Measurements from ENCODE around the gene MBD4. TPM values are rescaled to one million over a fixed set of nuclear protein-coding genes. Genes with fewer than 3 reads are reported as not detected.
"Not testable (repeated sequence)": the region's sequence is repeated elsewhere in the genome, so short reads cannot be mapped to it uniquely, and the experiment has no call there.

The MBD4 gene
- 10 to 100 TPM; 15.0 to 34.4 (median 30.4) TPM for total RNA-seq

- H3K27me3 ChIP-seq, result no peaks in the 10 kb centered on the region
- peak; percentile 92 to 96 (median 94) for TF ChIP-seq POLR2AphosphoS5 (IDR thresholded peaks at IDR 0.05)
- no peak for TF ChIP-seq CTCF (IDR thresholded peaks at IDR 0.05)
- TF ChIP-seq POLR2A (IDR thresholded peaks at IDR 0.05), result peak; percentile 96
- peak; percentile 44 for TF ChIP-seq EP300 (IDR thresholded peaks at IDR 0.05; ENCODE audit: low read depth)
- peak within 1 kb of the TSS; percentile 58 to 98 (median 76) for H3K4me3 ChIP-seq
- in situ Hi-C loops (cut with MboI; ENCODE audit: low pct_ligation_motif_present in 1 of 4, low pct_unique_long_range_greater_than_20kb in 1 of 4, low sequenced_read_pairs in 3 of 4), result no loop called here
- H3K9me3 ChIP-seq, result no peaks in the 10 kb centered on the region
- peaks cover 0 to 8% (median 0%) of the 10 kb centered on the region in 4 donors for H3K36me3 ChIP-seq
- peak within 1 kb of the TSS; percentile 91 to 96 (median 92) for H3K27ac ChIP-seq
- H3K4me1 ChIP-seq, result peaks cover 15 to 60% (median 32%) of the 10 kb centered on the region in 4 donors
- intact Hi-C loops (cut with DNase I; ENCODE audit: low total_unique reads), result no loop called here
- WGBS, 2 donors (ENCODE audit: low coverage in 1 of 2), result 0% methylated on average over 74 of the region's 75 CpGs; no CpG with 5 or more reads in 1 of the 2 donors
- DNase-seq, result peak; percentile 98
Observed at GRCh38 chr3:129439817-129440617, at the start of gene MBD4, which contains the start of gene IFT122. Gene MBD4 (minus strand): TSS chr3:129439948. CDS start chr3:129439833, 115 bp downstream. Gene IFT122 (plus strand): TSS chr3:129440224. CDS start chr3:129440331, 107 bp downstream.

GRCh38 chr3:129489258-129489657, 49.5 kb upstream of the MBD4 start:
- H3K36me3 ChIP-seq; H3K9me3 ChIP-seq; intact Hi-C loops (cut with DNase I; ENCODE audit: low total_unique reads); H3K4me3 ChIP-seq; H3K27me3 ChIP-seq; DNase-seq; H3K27ac ChIP-seq: not testable (repeated sequence)
- 81 to 89% methylated on average over 3 to 10 of the region's 10 CpGs for WGBS, 2 donors (ENCODE audit: low coverage in 1 of 2)
- in situ Hi-C loops (cut with MboI; ENCODE audit: low pct_ligation_motif_present in 1 of 4, low pct_unique_long_range_greater_than_20kb in 1 of 4, low sequenced_read_pairs in 3 of 4), result loop anchor here (25.0 kb wide), 3 partner anchors 148 to 448 kb away; no protein-coding TSS in a partner anchor
- H3K4me1 ChIP-seq, result peaks cover 0 to 13% (median 6%) of the 10 kb centered on the region in 4 donors

- H3K36me3 ChIP-seq; H3K9me3 ChIP-seq; DNase-seq; H3K27ac ChIP-seq; H3K27me3 ChIP-seq; intact Hi-C loops (cut with DNase I; ENCODE audit: low total_unique reads); H3K4me3 ChIP-seq: not testable (repeated sequence)
- in situ Hi-C loops (cut with MboI; ENCODE audit: low pct_ligation_motif_present in 1 of 4, low pct_unique_long_range_greater_than_20kb in 1 of 4, low sequenced_read_pairs in 3 of 4), result loop anchor here (25.0 kb wide), 3 partner anchors 149 to 449 kb away; no protein-coding TSS in a partner anchor
- H3K4me1 ChIP-seq, result peaks cover 0 to 11% (median 6%) of the 10 kb centered on the region in 4 donors
- WGBS, 2 donors (ENCODE audit: low coverage in 1 of 2), result 78 to 100% methylated on average over 1 to 4 of the region's 4 CpGs
Observed at GRCh38 chr3:129487868-129488335, 48.2 kb upstream of the MBD4 start.

GRCh38 chr3:129487183-129487867, 47.6 kb upstream of the MBD4 start:
- intact Hi-C loops (cut with DNase I; ENCODE audit: low total_unique reads), result no loop called here
- peak overlapping the region in 3 of 4 donors; percentile 58 to 73 (median 64) for H3K27ac ChIP-seq
- TF ChIP-seq POLR2AphosphoS5 (IDR thresholded peaks at IDR 0.05) (no peak), CTCF (IDR thresholded peaks at IDR 0.05) (no peak), EP300 (IDR thresholded peaks at IDR 0.05; ENCODE audit: low read depth) (no peak), POLR2A (IDR thresholded peaks at IDR 0.05) (no peak)
- peaks cover 0 to 11% (median 6%) of the 10 kb centered on the region in 4 donors for H3K4me1 ChIP-seq
- no peak for DNase-seq
- no peaks in the 10 kb centered on the region for H3K9me3 ChIP-seq
- in situ Hi-C loops (cut with MboI; ENCODE audit: low pct_ligation_motif_present in 1 of 4, low pct_unique_long_range_greater_than_20kb in 1 of 4, low sequenced_read_pairs in 3 of 4), result loop anchor here (25.0 kb wide), 3 partner anchors 150 to 450 kb away; no protein-coding TSS in a partner anchor
- no peaks in the 10 kb centered on the region for H3K27me3 ChIP-seq
- WGBS, 2 donors (ENCODE audit: low coverage in 1 of 2), result 91% methylated on average over 13 of the region's 13 CpGs; no CpG with 5 or more reads in 1 of the 2 donors
- no peaks in the 10 kb centered on the region for H3K36me3 ChIP-seq
- no peak overlapping the region for H3K4me3 ChIP-seq

GRCh38 chr3:129486664-129487035, 46.9 kb upstream of the MBD4 start:
- H3K36me3 ChIP-seq, result no peaks in the 10 kb centered on the region
- intact Hi-C loops (cut with DNase I; ENCODE audit: low total_unique reads), result no loop called here
- H3K4me1 ChIP-seq, result peaks cover 0 to 16% (median 6%) of the 10 kb centered on the region in 4 donors
- peak overlapping the region; percentile 32 to 73 (median 61) for H3K27ac ChIP-seq
- TF ChIP-seq POLR2AphosphoS5 (IDR thresholded peaks at IDR 0.05), result no peak
- no peak for TF ChIP-seq EP300 (IDR thresholded peaks at IDR 0.05; ENCODE audit: low read depth)
- no peak for TF ChIP-seq POLR2A (IDR thresholded peaks at IDR 0.05)
- TF ChIP-seq CTCF (IDR thresholded peaks at IDR 0.05), result no peak
- WGBS, 2 donors (ENCODE audit: low coverage in 1 of 2), result 71 to 100% methylated on average over 1 to 2 of the region's 2 CpGs
- in situ Hi-C loops (cut with MboI; ENCODE audit: low pct_ligation_motif_present in 1 of 4, low pct_unique_long_range_greater_than_20kb in 1 of 4, low sequenced_read_pairs in 3 of 4), result loop anchor here (25.0 kb wide), 3 partner anchors 151 to 451 kb away; no protein-coding TSS in a partner anchor
- H3K9me3 ChIP-seq, result no peaks in the 10 kb centered on the region
- H3K27me3 ChIP-seq, result no peaks in the 10 kb centered on the region
- no peak for DNase-seq
- no peak overlapping the region for H3K4me3 ChIP-seq
